Keratinocyte (primary cell): Measurements from ENCODE around the gene IL1B. TPM values are rescaled to one million over a fixed set of nuclear protein-coding genes. Genes with fewer than 3 reads are reported as not detected.

Source experiments
- DNase-seq: peaks from one replicate; pipeline ENCODE4 v3.0.0-alpha.2; 2011; ENCODE audit warnings: low read depth, missing footprints, low spot score
- FAIRE-seq: peaks from 2 replicates; lab custom pipeline; 2011; peaks lifted over from hg19 to GRCh38; lab: Jason Lieb, UNC
- H2AFZ ChIP-seq: 2 replicates; pipeline ENCODE4 v1.6.0; 2012; ENCODE audit warnings: low read length, control low read depth, inconsistent platforms; ENCODE audit not compliant: control insufficient read depth
- H3K27ac ChIP-seq: 2 replicates; pipeline ENCODE4 v1.5.1; 2011; ENCODE audit warnings: low read length; ENCODE audit not compliant: control insufficient read depth, insufficient read depth
- H3K27me3 ChIP-seq: 3 replicates; pipeline ENCODE4 v1.6.0; 2011; ENCODE audit warnings: low read length; ENCODE audit not compliant: control insufficient read depth, insufficient read depth; ENCODE audit errors: extremely low read depth
- H3K36me3 ChIP-seq, 2 experiments: 2 replicates in 1 of 2; 3 replicates in 1 of 2; pipeline ENCODE4 v1.5.1; 2011; ENCODE audit warnings: low read length in 2 of 2, mild to moderate bottlenecking in 1 of 2; ENCODE audit not compliant: control insufficient read depth in 2 of 2, insufficient read depth in 2 of 2; ENCODE audit errors: extremely low read depth in 1 of 2
- H3K4me1 ChIP-seq: 3 replicates; pipeline ENCODE4 v1.5.1; 2011; ENCODE audit warnings: low read length; ENCODE audit not compliant: control insufficient read depth, insufficient read depth; ENCODE audit errors: extremely low read depth
- H3K4me2 ChIP-seq: 3 replicates; pipeline ENCODE4 v1.6.0; 2011; ENCODE audit warnings: low read depth, low read length; ENCODE audit not compliant: control insufficient read depth, insufficient read depth; ENCODE audit errors: extremely low read depth
- H3K4me3 ChIP-seq, 3 experiments: fragments of 200-600 bp in 1 of 3; sonication (generic) in 1 of 3; 2 replicates in 2 of 3; 3 replicates in 1 of 3; pipeline ENCODE4 v1.5.1; 2011 to 2016; ENCODE audit warnings: low read length in 3 of 3, mild to moderate bottlenecking in 3 of 3, control low read depth in 2 of 3, inconsistent platforms in 1 of 3, low read depth in 1 of 3, mixed read lengths in 1 of 3, mixed run types in 1 of 3, moderate library complexity in 1 of 3; ENCODE audit not compliant: control insufficient read depth in 2 of 3, insufficient read depth in 2 of 3; ENCODE audit errors: extremely low read depth in 1 of 3
- H3K79me2 ChIP-seq: 2 replicates; pipeline ENCODE4 v1.6.0; 2012; ENCODE audit warnings: low read length; ENCODE audit not compliant: control insufficient read depth, insufficient read depth
- H3K9ac ChIP-seq: 3 replicates; pipeline ENCODE4 v1.6.0; 2011; ENCODE audit warnings: low read length; ENCODE audit not compliant: control insufficient read depth, insufficient read depth; ENCODE audit errors: extremely low read depth
- H3K9me1 ChIP-seq: 3 replicates; pipeline ENCODE4 v1.6.0; 2011; ENCODE audit warnings: low read length; ENCODE audit not compliant: control insufficient read depth, insufficient read depth; ENCODE audit errors: extremely low read depth
- H3K9me3 ChIP-seq: 2 replicates; pipeline ENCODE4 v1.5.1; 2012; ENCODE audit warnings: low read depth, low read length; ENCODE audit not compliant: control insufficient read depth
- H4K20me1 ChIP-seq: 3 replicates; pipeline ENCODE4 v1.6.0; 2011; ENCODE audit warnings: low read length; ENCODE audit not compliant: control insufficient read depth, insufficient read depth; ENCODE audit errors: extremely low read depth
- EZH2 ChIP-seq: IDR thresholded peaks from one replicate; pipeline ENCODE4 v1.6.1; 2012; ENCODE audit warnings: inconsistent platforms, mild to moderate bottlenecking, low read length, moderate library complexity
- dilution Hi-C: fragments of 300-500 bp; cut with MboI; formaldehyde crosslinking; loops from one replicate; pipeline ENCODE4 v1.7.0; 2020; ENCODE audit warnings: low sequenced_read_pairs; ENCODE audit not compliant: extremely low pct_ligation_motif_present
- polyA plus RNA-seq, 5 experiments: library from polyadenylated mRNA; depleted of rRNA in 3 of 5; stranded (reverse) in 3 of 5; stranded (forward) in 1 of 5; unstranded in 1 of 5; fragments of >200 nt; gene quantifications; 1 replicate in 1 of 5; 2 replicates in 3 of 5; 3 replicates in 1 of 5; pipeline versions ENCODE4 v1.2.1 to v1.2.3, GENCODE V29; 2011 to 2012; ENCODE audit warnings: missing spikeins in 2 of 5, low read depth in 1 of 5, low replicate concordance in 1 of 5
- TF ChIP-seq, protein P1 (sequence below), 3 experiments: IDR thresholded peaks in 1 of 3; conservative IDR thresholded peaks in 1 of 3; optimal IDR thresholded peaks in 1 of 3; 2 replicates in 2 of 3; 3 replicates in 1 of 3; pipeline versions ENCODE3 to v1.5.1; 2011; ENCODE audit warnings: low read length in 3 of 3, mild to moderate bottlenecking in 3 of 3, moderate library complexity in 2 of 3, control low read depth in 1 of 3, inconsistent platforms in 1 of 3; ENCODE audit not compliant: insufficient read depth in 2 of 3; ENCODE audit errors: extremely low read depth in 1 of 3

The IL1B gene
- polyA plus RNA-seq, 1 donor (not counting 4 experiments of a cell fraction or from before 2014, with no cell fraction given) = 232 TPM

DNA sequence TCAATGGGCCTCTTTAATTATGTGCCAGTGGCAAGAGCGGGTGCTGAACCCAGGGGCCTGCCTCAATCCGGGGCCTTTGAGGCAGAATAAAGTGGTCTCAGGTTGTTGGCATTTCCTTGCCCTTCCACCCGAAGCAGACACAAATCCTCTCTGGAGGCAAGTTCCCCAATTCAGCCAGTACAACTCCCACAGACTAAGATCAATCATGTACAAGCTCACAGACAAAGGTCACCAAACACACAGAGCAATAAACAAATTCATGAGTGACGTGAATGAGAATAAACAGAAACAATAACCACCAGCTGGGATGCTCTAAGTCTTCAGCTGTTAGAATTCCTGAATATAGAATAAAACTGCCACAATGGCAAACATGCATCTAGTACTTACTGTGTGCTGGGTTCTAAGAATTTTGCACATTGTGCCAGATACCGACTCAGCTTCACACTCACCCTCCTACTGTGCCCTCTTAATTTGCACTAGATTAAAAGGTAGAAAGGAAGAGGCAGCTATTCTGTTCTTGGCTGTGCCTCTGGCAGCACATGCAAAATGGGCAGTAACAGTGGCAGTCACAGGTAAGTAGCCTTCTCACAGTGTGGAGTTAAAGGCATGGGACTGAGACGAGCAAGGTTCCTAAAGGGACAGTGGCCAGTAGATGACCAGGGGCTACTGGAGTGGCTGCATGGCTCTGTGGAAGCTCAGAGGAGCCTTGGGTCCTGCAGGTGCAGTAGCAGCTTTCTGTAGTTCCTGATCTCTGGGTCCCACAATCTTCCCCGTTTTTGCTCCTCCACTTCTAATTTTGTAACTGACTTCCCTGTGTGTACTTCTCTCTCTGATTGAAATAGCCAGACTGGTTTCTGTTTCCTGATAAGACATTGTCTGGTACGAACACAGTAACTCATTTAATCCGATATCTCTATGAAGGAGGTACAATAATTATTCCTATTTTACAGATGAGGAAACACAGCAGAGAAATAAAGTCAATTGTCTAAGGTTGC, 34.6 kb upstream of the IL1B start:
- no peak for FAIRE-seq
- peak overlapping the region; percentile 21 for H2AFZ ChIP-seq
- H3K9me3 ChIP-seq = no peaks in the 10 kb centered on the region
- dilution Hi-C loops = no loop called here
- no peak overlapping the region for H3K9ac ChIP-seq
- H3K27me3 ChIP-seq = no peaks in the 10 kb centered on the region
- H3K4me2 ChIP-seq = no peak overlapping the region
- no peak for DNase-seq
- no peaks in the 10 kb centered on the region for H3K79me2 ChIP-seq
- peak overlapping the region; percentile 90 for H3K27ac ChIP-seq
- no peaks in the 10 kb centered on the region for H3K36me3 ChIP-seq
- no peaks in the 10 kb centered on the region for H4K20me1 ChIP-seq
- H3K4me1 ChIP-seq = peaks cover 48% of the 10 kb centered on the region
- no peak overlapping the region for H3K4me3 ChIP-seq
- no peak for TF ChIP-seq EZH2
- TF ChIP-seq, protein P1, sequence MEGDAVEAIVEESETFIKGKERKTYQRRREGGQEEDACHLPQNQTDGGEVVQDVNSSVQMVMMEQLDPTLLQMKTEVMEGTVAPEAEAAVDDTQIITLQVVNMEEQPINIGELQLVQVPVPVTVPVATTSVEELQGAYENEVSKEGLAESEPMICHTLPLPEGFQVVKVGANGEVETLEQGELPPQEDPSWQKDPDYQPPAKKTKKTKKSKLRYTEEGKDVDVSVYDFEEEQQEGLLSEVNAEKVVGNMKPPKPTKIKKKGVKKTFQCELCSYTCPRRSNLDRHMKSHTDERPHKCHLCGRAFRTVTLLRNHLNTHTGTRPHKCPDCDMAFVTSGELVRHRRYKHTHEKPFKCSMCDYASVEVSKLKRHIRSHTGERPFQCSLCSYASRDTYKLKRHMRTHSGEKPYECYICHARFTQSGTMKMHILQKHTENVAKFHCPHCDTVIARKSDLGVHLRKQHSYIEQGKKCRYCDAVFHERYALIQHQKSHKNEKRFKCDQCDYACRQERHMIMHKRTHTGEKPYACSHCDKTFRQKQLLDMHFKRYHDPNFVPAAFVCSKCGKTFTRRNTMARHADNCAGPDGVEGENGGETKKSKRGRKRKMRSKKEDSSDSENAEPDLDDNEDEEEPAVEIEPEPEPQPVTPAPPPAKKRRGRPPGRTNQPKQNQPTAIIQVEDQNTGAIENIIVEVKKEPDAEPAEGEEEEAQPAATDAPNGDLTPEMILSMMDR (optimal IDR thresholded peaks at IDR 0.05 in 1 of 3, IDR thresholded peaks at IDR 0.05 in 1 of 3, conservative IDR thresholded peaks at IDR 0.05 in 1 of 3; ENCODE audit: extremely low read depth in 1 of 3, insufficient read depth in 2 of 3, low read length in 3 of 3) = no peak
- no peaks in the 10 kb centered on the region for H3K9me1 ChIP-seq

GRCh38 chr2:112869258-112869842, 32.8 kb upstream of the IL1B start:
- DNase-seq = peak; percentile 99
- Histone ChIP-seq H3K9ac (peak overlapping the region; percentile 54), H3K9me3 (peaks cover 2% of the 10 kb centered on the region), H3K27ac (peak overlapping the region; percentile 90), H3K4me1 (peaks cover 40% of the 10 kb centered on the region), H3K36me3 (no peaks in the 10 kb centered on the region), H3K4me2 (peak overlapping the region; percentile 82), H3K79me2 (no peaks in the 10 kb centered on the region), H3K4me3 (peak overlapping the region in 2 of 3 experiments; percentile 15 to 28), H3K9me1 (no peaks in the 10 kb centered on the region), H4K20me1 (no peaks in the 10 kb centered on the region), H2AFZ (no peak overlapping the region), H3K27me3 (no peaks in the 10 kb centered on the region)
- FAIRE-seq = peak; percentile 94
- TF ChIP-seq, protein P1 (optimal IDR thresholded peaks at IDR 0.05 in 1 of 3, IDR thresholded peaks at IDR 0.05 in 1 of 3, conservative IDR thresholded peaks at IDR 0.05 in 1 of 3; ENCODE audit: extremely low read depth in 1 of 3, insufficient read depth in 2 of 3, low read length in 3 of 3) = no peak
- TF ChIP-seq EZH2 = no peak
- dilution Hi-C loops = no loop called here
